ENCODE measurements around the gene RAD51B.

The RAD51B gene

GRCh38 chr14:68546839-68547238, 727.3 kb downstream of the RAD51B start:
- no peaks in the 10 kb centered on the region for H3K9me3 ChIP-seq (ENCODE audit: insufficient read depth, low read length)
- H3K36me3 ChIP-seq (ENCODE audit: insufficient read depth, insufficient read length, low read length) = no peaks in the 10 kb centered on the region
- no peaks in the 10 kb centered on the region for H3K27me3 ChIP-seq (ENCODE audit: insufficient read depth, insufficient read length)
- no peak overlapping the region for H3K9ac ChIP-seq (ENCODE audit: insufficient read length, low read depth)
- DNase-seq (ENCODE audit: low read depth, low spot score) = no peak
- peaks cover 6% of the 10 kb centered on the region for H3K4me1 ChIP-seq (ENCODE audit: insufficient read depth, insufficient read length)
- no peak overlapping the region for H3K4me3 ChIP-seq (ENCODE audit: insufficient read length, low read depth)
- TF ChIP-seq ZNF274 (IDR thresholded peaks at IDR 0.05; ENCODE audit: low read depth, low read length) (no peak), SUZ12 (IDR thresholded peaks at IDR 0.05; ENCODE audit: extremely low read depth, insufficient read depth, insufficient read length) (no peak), YY1 (IDR thresholded peaks at IDR 0.05; ENCODE audit: insufficient read depth, insufficient read length) (no peak)

- no peak overlapping the region for H3K4me3 ChIP-seq (ENCODE audit: insufficient read length, low read depth)
- peak overlapping the region; percentile 42 for H3K9ac ChIP-seq (ENCODE audit: insufficient read length, low read depth)
- peaks cover 6% of the 10 kb centered on the region for H3K4me1 ChIP-seq (ENCODE audit: insufficient read depth, insufficient read length)
- no peaks in the 10 kb centered on the region for H3K36me3 ChIP-seq (ENCODE audit: insufficient read depth, insufficient read length, low read length)
- no peaks in the 10 kb centered on the region for H3K9me3 ChIP-seq (ENCODE audit: insufficient read depth, low read length)
- no peak for DNase-seq (ENCODE audit: low read depth, low spot score)
- no peaks in the 10 kb centered on the region for H3K27me3 ChIP-seq (ENCODE audit: insufficient read depth, insufficient read length)
- TF ChIP-seq SUZ12 (IDR thresholded peaks at IDR 0.05; ENCODE audit: extremely low read depth, insufficient read depth, insufficient read length) (no peak), ZNF274 (IDR thresholded peaks at IDR 0.05; ENCODE audit: low read depth, low read length) (no peak), YY1 (IDR thresholded peaks at IDR 0.05; ENCODE audit: insufficient read depth, insufficient read length) (no peak)
Observed at GRCh38 chr14:68547305-68548193, 728.0 kb downstream of the RAD51B start.

GRCh38 chr14:68548194-68549076, 728.9 kb downstream of the RAD51B start:
- no peak overlapping the region for H3K4me3 ChIP-seq (ENCODE audit: insufficient read length, low read depth)
- no peak for DNase-seq (ENCODE audit: low read depth, low spot score)

GRCh38 chr14:68550338-68550715, 730.7 kb downstream of the RAD51B start:
- no peaks in the 10 kb centered on the region for H3K27me3 ChIP-seq (ENCODE audit: insufficient read depth, insufficient read length)
- TF ChIP-seq YY1 (IDR thresholded peaks at IDR 0.05; ENCODE audit: insufficient read depth, insufficient read length) (no peak), SUZ12 (IDR thresholded peaks at IDR 0.05; ENCODE audit: extremely low read depth, insufficient read depth, insufficient read length) (no peak), ZNF274 (IDR thresholded peaks at IDR 0.05; ENCODE audit: low read depth, low read length) (no peak)
- no peaks in the 10 kb centered on the region for H3K36me3 ChIP-seq (ENCODE audit: insufficient read depth, insufficient read length, low read length)
- H3K9me3 ChIP-seq (ENCODE audit: insufficient read depth, low read length) = no peaks in the 10 kb centered on the region
- no peak for DNase-seq (ENCODE audit: low read depth, low spot score)
- H3K9ac ChIP-seq (ENCODE audit: insufficient read length, low read depth) = no peak overlapping the region
- no peak overlapping the region for H3K4me3 ChIP-seq (ENCODE audit: insufficient read length, low read depth)
- H3K4me1 ChIP-seq (ENCODE audit: insufficient read depth, insufficient read length) = peaks cover 6% of the 10 kb centered on the region

More at GRCh38 chr14:68548194-68549076, 728.9 kb downstream of the RAD51B start:
- Histone ChIP-seq H3K36me3 (ENCODE audit: insufficient read depth, insufficient read length, low read length) (no peaks in the 10 kb centered on the region), H3K4me1 (ENCODE audit: insufficient read depth, insufficient read length) (peaks cover 6% of the 10 kb centered on the region), H3K27me3 (ENCODE audit: insufficient read depth, insufficient read length) (no peaks in the 10 kb centered on the region), H3K9ac (ENCODE audit: insufficient read length, low read depth) (peak overlapping the region; percentile 52), H3K9me3 (ENCODE audit: insufficient read depth, low read length) (no peaks in the 10 kb centered on the region)
- TF ChIP-seq SUZ12 (IDR thresholded peaks at IDR 0.05; ENCODE audit: extremely low read depth, insufficient read depth, insufficient read length) (no peak), ZNF274 (IDR thresholded peaks at IDR 0.05; ENCODE audit: low read depth, low read length) (no peak), YY1 (IDR thresholded peaks at IDR 0.05; ENCODE audit: insufficient read depth, insufficient read length) (no peak)

- no peaks in the 10 kb centered on the region for H3K9me3 ChIP-seq (ENCODE audit: insufficient read depth, low read length)
- H3K9ac ChIP-seq (ENCODE audit: insufficient read length, low read depth) = no peak overlapping the region
- no peaks in the 10 kb centered on the region for H3K36me3 ChIP-seq (ENCODE audit: insufficient read depth, insufficient read length, low read length)
- no peak for TF ChIP-seq YY1 (IDR thresholded peaks at IDR 0.05; ENCODE audit: insufficient read depth, insufficient read length)
- no peak for TF ChIP-seq SUZ12 (IDR thresholded peaks at IDR 0.05; ENCODE audit: extremely low read depth, insufficient read depth, insufficient read length)
- no peak for TF ChIP-seq ZNF274 (IDR thresholded peaks at IDR 0.05; ENCODE audit: low read depth, low read length)
- H3K4me3 ChIP-seq (ENCODE audit: insufficient read length, low read depth) = no peak overlapping the region
- H3K4me1 ChIP-seq (ENCODE audit: insufficient read depth, insufficient read length) = peaks cover 6% of the 10 kb centered on the region
- no peak for DNase-seq (ENCODE audit: low read depth, low spot score)
- H3K27me3 ChIP-seq (ENCODE audit: insufficient read depth, insufficient read length) = no peaks in the 10 kb centered on the region
Observed at GRCh38 chr14:68551045-68551683, 731.6 kb downstream of the RAD51B start.

GRCh38 chr14:68552075-68552474, 732.5 kb downstream of the RAD51B start:
- H3K4me1 ChIP-seq (ENCODE audit: insufficient read depth, insufficient read length) = peaks cover 5% of the 10 kb centered on the region
- no peak overlapping the region for H3K9ac ChIP-seq (ENCODE audit: insufficient read length, low read depth)
- no peaks in the 10 kb centered on the region for H3K27me3 ChIP-seq (ENCODE audit: insufficient read depth, insufficient read length)

More at GRCh38 chr14:68552075-68552474, 732.5 kb downstream of the RAD51B start:
- no peak for DNase-seq (ENCODE audit: low read depth, low spot score)
- TF ChIP-seq SUZ12 (IDR thresholded peaks at IDR 0.05; ENCODE audit: extremely low read depth, insufficient read depth, insufficient read length) = no peak
- TF ChIP-seq YY1 (IDR thresholded peaks at IDR 0.05; ENCODE audit: insufficient read depth, insufficient read length) = no peak
- Histone ChIP-seq H3K4me3 (ENCODE audit: insufficient read length, low read depth) (no peak overlapping the region), H3K36me3 (ENCODE audit: insufficient read depth, insufficient read length, low read length) (no peaks in the 10 kb centered on the region), H3K9me3 (ENCODE audit: insufficient read depth, low read length) (no peaks in the 10 kb centered on the region)
